GM18951 (cell line): ENCODE data around the gene VCAN.

ENCODE experiments used
- POLR2A ChIP-seq: IDR thresholded peaks from 4 replicates; pipeline ENCODE4 v1.6.1; 2011; ENCODE audit warnings: mild to moderate bottlenecking; ENCODE audit not compliant: insufficient read length, insufficient read depth; ENCODE audit errors: extremely low read depth
- in situ Hi-C: fragments of 300-500 bp; cut with MboI; formaldehyde crosslinking; loops from one replicate; pipeline ENCODE4 v1.12.0; 2022; ENCODE audit warnings: low sequenced_read_pairs, mixed read lengths, inconsistent platforms; ENCODE audit not compliant: unreplicated experiment

Gene VCAN

GRCh38 chr5:83572271-83572670, 100.7 kb downstream of the VCAN start:
- in situ Hi-C loops: loop anchor here (25.0 kb wide), 1 partner anchor 935 kb away; no protein-coding TSS in a partner anchor
- TF ChIP-seq POLR2A: no peak

DNA sequence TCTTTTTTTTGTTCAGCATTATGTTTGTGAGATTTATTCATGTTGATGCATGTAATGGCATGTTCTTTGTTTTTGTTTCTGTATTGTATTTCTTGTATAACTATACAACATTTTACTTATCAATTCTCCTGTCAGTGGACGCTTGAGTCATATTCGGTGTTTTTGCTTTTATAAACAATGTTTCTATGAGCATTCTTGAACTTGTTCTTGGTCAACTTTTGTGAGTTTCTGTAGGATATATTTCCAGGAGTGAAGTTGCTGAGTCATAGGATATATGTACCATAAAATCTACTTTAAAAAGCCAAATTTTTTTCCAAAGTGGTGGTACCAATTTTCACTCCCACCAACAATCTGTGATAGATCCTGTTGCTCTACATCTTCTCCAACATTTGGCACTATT, 104.8 kb downstream of the VCAN start:
- in situ Hi-C loops: no loop called here
- no peak for TF ChIP-seq POLR2A

DNA sequence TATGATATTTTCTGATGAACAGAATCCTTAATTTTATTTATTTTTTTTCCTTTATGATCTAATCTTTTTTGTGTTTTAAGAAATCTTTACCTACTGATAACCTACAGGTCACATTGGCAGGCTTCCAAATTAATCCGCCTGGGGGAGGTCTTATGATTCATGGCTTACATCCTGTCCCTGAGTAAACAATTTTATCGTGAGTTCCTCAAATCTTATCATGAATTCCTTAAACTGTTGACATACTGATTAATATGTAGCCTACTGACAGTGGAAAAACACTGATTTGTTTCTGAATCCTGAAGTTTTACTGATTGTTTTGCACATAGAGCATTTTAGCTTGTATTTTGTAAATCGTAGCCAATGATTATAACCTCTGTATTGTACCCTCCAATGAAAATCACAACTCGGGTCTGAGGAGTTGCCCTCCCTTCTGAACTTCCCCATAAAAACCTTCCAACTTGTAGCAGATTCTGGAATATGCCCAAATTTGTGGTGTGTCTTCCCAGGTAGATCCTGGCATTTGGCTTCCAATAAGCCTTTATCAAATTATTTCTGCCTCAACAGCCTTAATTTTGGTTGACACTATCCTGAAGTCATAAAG, 105.6 kb downstream of the VCAN start:
- in situ Hi-C loops: no loop called here

DNA sequence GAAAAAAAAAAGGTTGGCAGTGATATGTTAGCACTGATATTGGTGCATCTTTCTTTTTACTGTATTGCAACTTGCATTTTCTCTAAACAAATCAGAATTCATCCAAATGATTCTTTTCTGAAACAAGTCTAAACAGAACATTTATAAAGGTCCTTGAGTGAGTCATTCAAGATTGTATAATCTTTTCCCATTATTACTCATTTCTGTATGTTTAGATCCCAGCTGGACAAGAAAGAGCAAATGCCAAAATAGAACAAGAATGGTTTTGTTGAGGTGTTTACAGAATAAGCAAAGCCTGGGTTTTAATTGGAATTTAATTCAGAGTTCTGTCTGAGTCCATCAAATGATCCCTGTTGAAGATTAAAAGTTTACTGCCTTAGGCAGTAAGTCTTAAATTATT, 112.3 kb downstream of the VCAN start:
- in situ Hi-C loops: no loop called here
- no peak for TF ChIP-seq POLR2A

More for the DNA sequence above, 105.6 kb downstream of the VCAN start:
- TF ChIP-seq POLR2A: no peak

- in situ Hi-C loops: no loop called here
- TF ChIP-seq POLR2A: no peak
These were observed 115.6 kb downstream of the VCAN start for GRCh38 chr5:83586874-83587776.

GRCh38 chr5:83589786-83590185, 118.2 kb downstream of the VCAN start:
- no peak for TF ChIP-seq POLR2A
- in situ Hi-C loops: no loop called here

GRCh38 chr5:83590966-83591365, 119.4 kb downstream of the VCAN start:
- TF ChIP-seq POLR2A: no peak
- in situ Hi-C loops: no loop called here

GRCh38 chr5:83595217-83595616, 123.7 kb downstream of the VCAN start:
- in situ Hi-C loops: no loop called here
- TF ChIP-seq POLR2A: no peak

- in situ Hi-C loops: no loop called here
- no peak for TF ChIP-seq POLR2A
These were observed 136.6 kb downstream of the VCAN start for GRCh38 chr5:83608122-83608521.

DNA sequence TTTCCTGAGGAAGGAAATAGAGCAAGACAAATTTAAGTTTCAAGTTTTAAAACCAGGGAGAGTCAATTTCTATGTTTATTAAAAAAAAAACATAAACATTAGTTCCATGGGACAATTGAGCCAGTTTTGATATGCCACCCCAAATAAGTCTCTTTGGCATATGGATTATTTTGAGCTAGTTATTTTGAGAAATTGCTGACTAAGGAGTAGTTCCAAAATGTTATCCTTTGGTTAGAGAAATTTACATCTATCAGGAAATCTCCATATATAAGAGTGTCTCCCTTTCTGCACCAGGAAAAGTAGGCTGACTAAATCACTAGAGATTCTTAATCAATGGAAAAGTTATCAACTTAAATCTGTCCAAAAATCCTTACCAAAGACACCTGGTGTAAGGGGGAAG, 143.3 kb downstream of the VCAN start:
- no peak for TF ChIP-seq POLR2A
- in situ Hi-C loops: no loop called here

- in situ Hi-C loops: no loop called here
- TF ChIP-seq POLR2A: no peak
These were observed 156.8 kb downstream of the VCAN start for GRCh38 chr5:83628360-83628759.
